PFSK-1 (cell line): ENCODE data around the gene ERCC3.

Source experiments
- FOXP2 ChIP-seq: optimal IDR thresholded peaks from 2 replicates; pipeline ENCODE3; 2011; ENCODE audit warnings: borderline replicate concordance, control low read depth, inconsistent platforms; ENCODE audit not compliant: insufficient read depth; ENCODE audit errors: extremely low read length, extremely low read depth
- POLR2AphosphoS5 ChIP-seq: IDR thresholded peaks from 2 replicates; pipeline ENCODE4 v1.6.1; 2012; ENCODE audit warnings: low read depth, mild to moderate bottlenecking, control low read depth, low read length, moderate library complexity
- REST ChIP-seq, 2 experiments: IDR thresholded peaks; 2 replicates each; pipeline versions ENCODE4 v1.6.1 to v1.8.0; 2011 to 2012; ENCODE audit warnings: low read depth in 2 of 2, low read length in 2 of 2, control low read depth in 1 of 2, inconsistent platforms in 1 of 2, mild to moderate bottlenecking in 1 of 2, moderate library complexity in 1 of 2; ENCODE audit not compliant: insufficient read depth in 1 of 2
- SIN3A ChIP-seq: IDR thresholded peaks from 2 replicates; pipeline ENCODE4 v1.6.1; 2012; ENCODE audit warnings: mild to moderate bottlenecking, low read length, moderate library complexity, borderline replicate concordance; ENCODE audit not compliant: insufficient read depth
- TAF1 ChIP-seq: IDR thresholded peaks from 2 replicates; pipeline ENCODE4 v1.6.1; 2012; ENCODE audit warnings: low read length, control low read depth, borderline replicate concordance; ENCODE audit not compliant: insufficient read depth

The ERCC3 gene

GRCh38 chr2:127314193-127314988 lies 20.4 kb upstream of the ERCC3 start:
- no peak for TF ChIP-seq REST (IDR thresholded peaks at IDR 0.05; ENCODE audit: insufficient read depth in 1 of 2, low read depth in 2 of 2, low read length in 2 of 2)
- TF ChIP-seq FOXP2 = no peak
- no peak for TF ChIP-seq SIN3A
- no peak for TF ChIP-seq POLR2AphosphoS5
- no peak for TF ChIP-seq TAF1

DNA sequence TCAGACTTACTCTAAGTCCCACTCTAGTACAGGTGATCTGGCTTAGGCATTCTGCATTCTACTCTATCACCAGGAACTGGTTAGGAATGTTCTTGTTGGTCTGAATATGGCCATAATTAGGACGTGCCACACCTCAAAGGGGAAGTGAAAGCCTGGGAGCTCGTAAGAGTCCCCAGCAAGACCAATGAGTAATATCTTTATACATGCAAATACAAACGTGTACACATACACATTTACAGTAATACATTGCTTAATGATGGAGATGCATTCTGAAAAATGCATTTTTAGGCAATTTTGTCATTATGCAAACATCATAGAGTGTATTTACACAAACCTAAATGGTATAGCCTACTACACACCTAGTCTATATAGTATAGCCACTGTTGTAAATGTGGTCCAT lies 19.5 kb upstream of the ERCC3 start:
- TF ChIP-seq REST (IDR thresholded peaks at IDR 0.05; ENCODE audit: insufficient read depth in 1 of 2, low read depth in 2 of 2, low read length in 2 of 2) (no peak), POLR2AphosphoS5 (no peak), FOXP2 (no peak)

- no peak for TF ChIP-seq TAF1
- TF ChIP-seq REST (IDR thresholded peaks at IDR 0.05; ENCODE audit: insufficient read depth in 1 of 2, low read depth in 2 of 2, low read length in 2 of 2) = no peak
Measured at GRCh38 chr2:127310980-127311379, 17.0 kb upstream of the ERCC3 start.

- TF ChIP-seq SIN3A (no peak), REST (IDR thresholded peaks at IDR 0.05; ENCODE audit: insufficient read depth in 1 of 2, low read depth in 2 of 2, low read length in 2 of 2) (no peak), POLR2AphosphoS5 (no peak), TAF1 (no peak), FOXP2 (no peak)
Measured at GRCh38 chr2:127309468-127309867, 15.5 kb upstream of the ERCC3 start.

DNA sequence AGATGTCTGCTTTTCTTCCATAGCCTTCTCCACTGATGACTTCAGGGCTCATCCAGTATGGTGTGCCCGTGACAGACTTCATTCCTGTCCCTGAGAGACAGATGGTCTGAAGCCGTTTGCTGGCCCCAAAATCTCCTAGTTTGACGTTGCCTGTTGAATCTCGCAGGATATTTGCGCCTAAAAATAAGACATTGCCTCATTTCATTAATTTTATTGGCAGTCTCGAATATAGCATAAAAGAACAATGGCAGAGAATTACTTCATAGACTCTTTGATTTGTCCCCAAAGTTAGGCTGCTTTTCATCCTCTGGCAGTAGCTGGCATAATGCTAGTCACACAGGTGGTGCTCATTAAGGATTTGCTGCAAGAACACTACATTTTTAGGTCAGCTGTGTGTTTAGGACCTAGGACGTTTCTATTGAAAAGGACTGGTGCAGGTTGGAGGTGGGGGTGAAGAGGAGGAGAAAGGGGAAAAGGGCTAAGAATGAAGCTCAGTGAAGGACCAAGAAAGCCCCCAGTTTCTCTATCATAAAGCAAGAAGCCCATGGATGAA lies 14.7 kb upstream of the ERCC3 start:
- TF ChIP-seq REST (IDR thresholded peaks at IDR 0.05; ENCODE audit: insufficient read depth in 1 of 2, low read depth in 2 of 2, low read length in 2 of 2) (no peak), POLR2AphosphoS5 (no peak), SIN3A (no peak), TAF1 (no peak), FOXP2 (no peak)
